Suprapubic skin (tissue), 3 donors: Measurements from ENCODE around the gene STOML1.

Source experiments
- CTCF ChIP-seq, 2 donors: fragments of 200-600 bp in 1 of 2; fragments of 450-650 bp in 1 of 2; sonication (generic) in 1 of 2; IDR thresholded peaks; one replicate each; pipeline ENCODE4 v1.5.1; 2016 to 2019; ENCODE audit warnings: antibody characterized with exemption in 2 of 2, mild to moderate bottlenecking in 1 of 2, moderate library complexity in 1 of 2
- POLR2A ChIP-seq, 2 donors: fragments of 450-650 bp; IDR thresholded peaks; one replicate each; pipeline ENCODE4 v1.6.1; 2017; ENCODE audit warnings: antibody characterized with exemption in 2 of 2, mild to moderate bottlenecking in 2 of 2, moderate library complexity in 2 of 2

GRCh38 chr15:73984208-73984979 is 7.7 kb downstream of the STOML1 start:
- TF ChIP-seq CTCF (IDR thresholded peaks at IDR 0.05) (no peak), POLR2A (IDR thresholded peaks at IDR 0.05) (no peak)
